AG10803 (cell line): Measurements from ENCODE around the gene TMEM214.

ENCODE experiments used
- DNase-seq: peaks from one replicate; pipeline ENCODE4 v3.0.0; 2010; ENCODE audit warnings: low read depth
- H3K4me3 ChIP-seq: 2 replicates; pipeline ENCODE4 v1.5.1; 2011; ENCODE audit warnings: mild to moderate bottlenecking, low read length, control low read depth
- CTCF ChIP-seq: conservative IDR thresholded peaks from 2 replicates; pipeline ENCODE4 v1.5.1; 2011; ENCODE audit warnings: mild to moderate bottlenecking, low read length, control low read depth, inconsistent platforms

Gene TMEM214

GRCh38 chr2:27032495-27033252, at the start of gene TMEM214:
TMEM214 (plus strand) TSS chr2:27032965; CDS start chr2:27033016, 51 bp downstream.
- H3K4me3 ChIP-seq = peak within 1 kb of the TSS; percentile 81
- peak; percentile 90 for DNase-seq
- TF ChIP-seq CTCF = no peak

- H3K4me3 ChIP-seq = no peak overlapping the region
- TF ChIP-seq CTCF = no peak
- no peak for DNase-seq
These were observed 49.0 kb upstream of the TMEM214 start for GRCh38 chr2:26983746-26984145.

- DNase-seq = no peak
- no peak overlapping the region for H3K4me3 ChIP-seq
- TF ChIP-seq CTCF = no peak
These were observed 47.0 kb upstream of the TMEM214 start for GRCh38 chr2:26985807-26986206.

GRCh38 chr2:26986576-26986975, 46.2 kb upstream of the TMEM214 start:
- no peak for TF ChIP-seq CTCF
- H3K4me3 ChIP-seq = no peak overlapping the region
- DNase-seq = no peak

- H3K4me3 ChIP-seq = no peak overlapping the region
- DNase-seq = peak; percentile 67
- TF ChIP-seq CTCF = no peak
These were observed 44.5 kb upstream of the TMEM214 start for GRCh38 chr2:26988058-26988860.

GRCh38 chr2:26989156-26989555, 43.6 kb upstream of the TMEM214 start:
- no peak for TF ChIP-seq CTCF
- no peak overlapping the region for H3K4me3 ChIP-seq
- no peak for DNase-seq
